K562 (cell line): ENCODE data around the gene JAK3. TPM values are rescaled to one million over a fixed set of nuclear protein-coding genes. Genes with fewer than 3 reads are reported as not detected.
A peak's percentile ranks its signal among the peaks of the same experiment; 100 is the strongest.

Experiments
- ATAC-seq: fragments of 200-7000 bp; cut with Tn5 transposase; 3 replicates; pipeline ENCODE4 v1.9.1; 2020; ENCODE audit warnings: moderate library complexity
- BruUV-seq: library from RNA; stranded (reverse); fragments of 400-500 nt; replicated peaks from 2 replicates; lab custom pipeline; 2021; lab: Mats Ljungman, UMichigan
- CTCF ChIA-PET: fragments of 300-600 bp; formaldehyde crosslinking; extraction: SDS; loops from one replicate; lab custom pipeline; 2021; ENCODE audit warnings: low intra/inter-chr PET ratio; lab: Yijun Ruan, JAX
- POLR2A ChIA-PET: fragments of 300-600, 350-650 bp; sonication (Branson Sonifier 250); formaldehyde crosslinking; extraction: SDS; loops from one replicate; lab custom pipeline; 2021; ENCODE audit warnings: antibody characterized with exemption, inconsistent platforms; lab: Yijun Ruan, JAX
- DNase-seq, 4 experiments: peaks; one replicate each; pipeline versions ENCODE4 v3.0.0 to v3.0.0-alpha.2; 2011 to 2018; ENCODE audit warnings: low spot score in 3 of 4, mixed read lengths in 3 of 4; ENCODE audit errors: extremely low read depth in 1 of 4
- FAIRE-seq: peaks from 2 replicates; lab custom pipeline; 2011; peaks lifted over from hg19 to GRCh38; lab: Jason Lieb, UNC
- H2AFZ ChIP-seq: 2 replicates; pipeline ENCODE4 v1.6.0; 2011; ENCODE audit warnings: low read depth, low read length, control low read depth, inconsistent platforms
- H3K27ac ChIP-seq: fragments of 200-600 bp; 3 replicates; pipeline ENCODE4 v1.8.0; 2011; ENCODE audit warnings: low read depth, mild to moderate bottlenecking, control low read depth, inconsistent platforms, low read length, moderate library complexity, mixed read lengths; ENCODE audit errors: extremely low read depth
- H3K27me3 ChIP-seq, 2 experiments: fragments of 300-600 bp in 1 of 2; 2 replicates in 1 of 2; 3 replicates in 1 of 2; pipeline versions ENCODE4 v1.6.0 to v1.8.0; 2011; ENCODE audit warnings: inconsistent platforms in 2 of 2, low read length in 2 of 2, mild to moderate bottlenecking in 1 of 2, mixed read lengths in 1 of 2, moderate library complexity in 1 of 2; ENCODE audit not compliant: control insufficient read depth in 2 of 2, insufficient read depth in 2 of 2
- H3K36me3 ChIP-seq: fragments of 300-600 bp; 3 replicates; pipeline ENCODE4 v1.8.0; 2011; ENCODE audit warnings: mild to moderate bottlenecking, low read length, inconsistent platforms; ENCODE audit not compliant: control insufficient read depth, insufficient read depth
- H3K4me1 ChIP-seq, 2 experiments: fragments of 200-600 bp in 1 of 2; replicated peaks in 1 of 2; 2 replicates in 1 of 2; 3 replicates in 1 of 2; pipeline versions ENCODE4 v1.5.1 to v1.8.0; 2011; ENCODE audit warnings: inconsistent platforms in 2 of 2, low read length in 2 of 2, mild to moderate bottlenecking in 1 of 2, mixed read lengths in 1 of 2, moderate library complexity in 1 of 2; ENCODE audit not compliant: control insufficient read depth in 2 of 2, insufficient read depth in 2 of 2
- H3K4me2 ChIP-seq: 2 replicates; pipeline ENCODE4 v1.6.1; 2011; ENCODE audit warnings: low read length, control low read depth, inconsistent platforms, mixed read lengths; ENCODE audit not compliant: insufficient read depth
- H3K4me3 ChIP-seq: fragments of 200-600 bp; sonication (generic), shearing (Covaris generic); 2 replicates; pipeline ENCODE4 v1.5.1; 2016; ENCODE audit warnings: control low read depth, inconsistent platforms
- H3K79me2 ChIP-seq: fragments of 200-600 bp; 3 replicates; pipeline ENCODE4 v1.8.0; 2011; ENCODE audit warnings: low read length, inconsistent platforms; ENCODE audit not compliant: control insufficient read depth, insufficient read depth
- H3K9ac ChIP-seq, 2 experiments: 2 replicates each; pipeline versions ENCODE4 v1.6.0 to v1.6.1; 2011; ENCODE audit warnings: low read depth in 2 of 2, low read length in 2 of 2, control low read depth in 1 of 2, inconsistent platforms in 1 of 2, mild to moderate bottlenecking in 1 of 2, mixed read lengths in 1 of 2; ENCODE audit not compliant: insufficient read depth in 1 of 2
- H3K9me1 ChIP-seq: one replicate; pipeline ENCODE4 v1.6.0; 2011; ENCODE audit warnings: inconsistent platforms, mild to moderate bottlenecking, low read length, moderate library complexity; ENCODE audit not compliant: control insufficient read depth, insufficient read depth
- H3K9me3 ChIP-seq: replicated peaks from 2 replicates; pipeline ENCODE4 v1.5.1; 2011; ENCODE audit warnings: low read depth, low read length, inconsistent platforms; ENCODE audit not compliant: control insufficient read depth, insufficient read depth
- H4K20me1 ChIP-seq: replicated peaks from 2 replicates; pipeline ENCODE4 v1.6.1; 2011; ENCODE audit warnings: low read length, inconsistent platforms, mixed read lengths; ENCODE audit not compliant: control insufficient read depth, insufficient read depth
- AFF4 ChIP-seq: sonication (generic); formaldehyde crosslinking; IDR thresholded peaks from 2 replicates; pipeline ENCODE4 v1.8.0; 2023; ENCODE audit warnings: mild to moderate bottlenecking, missing genetic modification reagents
- FIP1L1 ChIP-seq: fragments of 200-400 bp; formaldehyde crosslinking; IDR thresholded peaks from 2 replicates; pipeline ENCODE4 v1.6.1; 2018; ENCODE audit warnings: mild to moderate bottlenecking, low read depth, low read length; ENCODE audit not compliant: poor library complexity, severe bottlenecking
- FOXA3 ChIP-seq, 2 experiments: fragments of 450-650 bp in 1 of 2; sonication (generic) in 1 of 2; formaldehyde crosslinking; IDR thresholded peaks in 1 of 2; conservative IDR thresholded peaks in 1 of 2; 2 replicates each; pipeline versions ENCODE4 v1.4.0 to v1.8.0; 2020 to 2022; ENCODE audit warnings: mild to moderate bottlenecking in 2 of 2, missing genetic modification reagents in 1 of 2
- MTA1 ChIP-seq: fragments of 450-650 bp; IDR thresholded peaks from 2 replicates; pipeline ENCODE4 v1.6.1; 2017; ENCODE audit warnings: borderline replicate concordance
- NCOR1 ChIP-seq: fragments of 450-650 bp; IDR thresholded peaks from 2 replicates; pipeline ENCODE4 v1.6.1; 2016; ENCODE audit warnings: mild to moderate bottlenecking, moderate library complexity
- NFIC ChIP-seq: fragments of 450-650 bp; IDR thresholded peaks from 2 replicates; pipeline ENCODE4 v1.6.1; 2017; ENCODE audit warnings: mild to moderate bottlenecking, inconsistent platforms
- POLR2A ChIP-seq: fragments of 450-650 bp; conservative IDR thresholded peaks from 2 replicates; pipeline ENCODE4 v1.6.1; 2016
- POLR2G ChIP-seq: fragments of 200-400 bp; formaldehyde crosslinking; IDR thresholded peaks from 2 replicates; pipeline ENCODE4 v1.6.1; 2017; ENCODE audit warnings: low read depth, mild to moderate bottlenecking, antibody characterized with exemption, low read length, moderate library complexity
- PRPF4 ChIP-seq: fragments of 200-400 bp; formaldehyde crosslinking; IDR thresholded peaks from one replicate; pipeline ENCODE4 v1.6.1; 2017; ENCODE audit warnings: low read length, low read depth, mild to moderate bottlenecking; ENCODE audit not compliant: insufficient read depth, poor library complexity, severe bottlenecking
- RBM22 ChIP-seq: fragments of 200-400 bp; formaldehyde crosslinking; IDR thresholded peaks from 2 replicates; pipeline ENCODE4 v1.6.1; 2018; ENCODE audit warnings: low read length, low read depth; ENCODE audit not compliant: poor library complexity, severe bottlenecking
- SNRNP70 ChIP-seq: fragments of 200-400 bp; formaldehyde crosslinking; optimal IDR thresholded peaks from 2 replicates; pipeline ENCODE3; 2017; ENCODE audit warnings: low read depth, low read length
- SUPT5H ChIP-seq: fragments of 450-650 bp; IDR thresholded peaks from 2 replicates; pipeline ENCODE4 v1.6.1; 2016
- WGBS: fragments of 100-300 bp; shearing (Covaris generic); methylation state at CpG from one replicate; pipeline ENCODE4 v1.1.6; 2016; ENCODE audit warnings: low coverage, mixed read lengths; ENCODE audit not compliant: insufficient coverage; ENCODE audit errors: missing lambda C conversion rate; 5-methylcytosine and 5-hydroxymethylcytosine counted together
- in situ Hi-C: fragments of 300-500 bp; cut with MboI; formaldehyde crosslinking; loops from 4 replicates; pipeline ENCODE4 v1.15.0; 2018; ENCODE audit warnings: inconsistent platforms, mixed read lengths
- intact Hi-C: fragments of 100-400 bp; cut with micrococcal nuclease; formaldehyde crosslinking; loops from 2 replicates; pipeline ENCODE4 v1.14.2; 2022
- polyA plus RNA-seq, 8 experiments: library from polyadenylated mRNA; depleted of rRNA in 4 of 8; stranded (reverse) in 5 of 8; unstranded in 3 of 8; fragments of >200 nt; fragmentation: Nextera tagmentation in 2 of 8; fragmentation: Illumina TruSeq in 1 of 8; extraction: Ambion mirVana in 2 of 8; extraction: Trizol in 1 of 8; gene quantifications; 2 replicates each; pipeline versions ENCODE4 v1.2.1 to v1.2.3, GENCODE V29; 2011 to 2014; ENCODE audit warnings: inconsistent platforms in 1 of 8, missing spikeins in 1 of 8
- total RNA-seq, 7 experiments: library from RNA; depleted of rRNA in 6 of 7; stranded (reverse); fragments of >200 nt in 6 of 7; fragmentation: Illumina TruSeq in 2 of 7; extraction: Trizol in 2 of 7; gene quantifications; 2 replicates each; pipeline versions ENCODE4 v1.2.1 to v1.2.3, GENCODE V29; 2011 to 2021; ENCODE audit warnings: low replicate concordance in 1 of 7

The JAK3 gene
- total and polyA plus RNA-seq, 9 of the 15 experiments (the other 6 are each of a cell fraction or from before 2014, with no cell fraction given): 0.01 to 0.18 (median 0.07) TPM; not detected in 1

GRCh38 chr19:17862711-17863519 lies 15.1 kb upstream of the JAK3 start:
- peaks cover 43% of the 10 kb centered on the region for H3K79me2 ChIP-seq
- BruUV-seq: no TSS peak
- H3K9me3 ChIP-seq: no peaks in the 10 kb centered on the region
- peak in 1 of 4 experiments; percentile 3 for DNase-seq
- no peak for FAIRE-seq
- in situ Hi-C loops (no loop called here), intact Hi-C loops (loop anchor here (10.0 kb wide), 1 partner anchor 192 kb away; no protein-coding TSS in a partner anchor)
- peaks cover 3% of the 10 kb centered on the region for H3K9me1 ChIP-seq
- WGBS: 89% methylated on average over 25 of the region's 31 CpGs
- ChIA-PET CTCF (no interaction called here), POLR2A (interaction anchor here (0.6 to 4.2 kb wide), 5 partner anchors 66 to 1573 kb away, joined by 3 to 42 read pairs (median 3); partner anchors contain the start of genes CCDC124 and FCHO1)
- no peak overlapping the region for H3K4me2 ChIP-seq
- peak overlapping the region; percentile 27; the same call in 1 of the 3 replicates for H3K27ac ChIP-seq
- H4K20me1 ChIP-seq: peaks cover 51% of the 10 kb centered on the region
- H3K4me3 ChIP-seq: no peak overlapping the region
- peaks cover 18 to 47% of the 10 kb centered on the region in 2 experiments; a peak in 4 of 5 replicates for H3K4me1 ChIP-seq
- H3K27me3 ChIP-seq: no peaks in the 10 kb centered on the region
- no peak for ATAC-seq
- peaks cover 48% of the 10 kb centered on the region for H3K36me3 ChIP-seq
- H3K9ac ChIP-seq: peak overlapping the region in 1 of 2 experiments; percentile 99; a peak in 2 of 4 replicates
- no peak overlapping the region for H2AFZ ChIP-seq
- TF ChIP-seq FOXA3 (CRISPR knock-in tag; conservative IDR thresholded peaks at IDR 0.05 in 1 of 2, IDR thresholded peaks at IDR 0.05 in 1 of 2) (peak in 1 of 2 experiments; percentile 11; a peak in 1 of 4 replicates), RBM22 (peak; percentile 79), FIP1L1 (peak; percentile 39), POLR2G (peak; percentile 75), MTA1 (no peak), PRPF4 (peak; percentile 74), SUPT5H (peak; percentile 37; the same call in 1 of the 2 replicates), POLR2A (peak; percentile 11), NCOR1 (no peak), AFF4 (CRISPR knock-in tag) (0 out of 2 replicates have a peak, but pooled peaks have one; percentile 38), NFIC (0 out of 2 replicates have a peak, but pooled peaks have one; percentile 2), SNRNP70 (peak; percentile 16)
